Iris pigment epithelial cell (primary cell): ENCODE results near the gene CES1.
"Not testable (repeated sequence)": the region's sequence is repeated elsewhere in the genome, so short reads cannot be mapped to it uniquely, and the experiment has no call there.

Experiments used
- DNase-seq: peaks from one replicate; pipeline ENCODE4 v3.0.0-alpha.2; 2011; ENCODE audit warnings: low read depth

The CES1 gene

DNA sequence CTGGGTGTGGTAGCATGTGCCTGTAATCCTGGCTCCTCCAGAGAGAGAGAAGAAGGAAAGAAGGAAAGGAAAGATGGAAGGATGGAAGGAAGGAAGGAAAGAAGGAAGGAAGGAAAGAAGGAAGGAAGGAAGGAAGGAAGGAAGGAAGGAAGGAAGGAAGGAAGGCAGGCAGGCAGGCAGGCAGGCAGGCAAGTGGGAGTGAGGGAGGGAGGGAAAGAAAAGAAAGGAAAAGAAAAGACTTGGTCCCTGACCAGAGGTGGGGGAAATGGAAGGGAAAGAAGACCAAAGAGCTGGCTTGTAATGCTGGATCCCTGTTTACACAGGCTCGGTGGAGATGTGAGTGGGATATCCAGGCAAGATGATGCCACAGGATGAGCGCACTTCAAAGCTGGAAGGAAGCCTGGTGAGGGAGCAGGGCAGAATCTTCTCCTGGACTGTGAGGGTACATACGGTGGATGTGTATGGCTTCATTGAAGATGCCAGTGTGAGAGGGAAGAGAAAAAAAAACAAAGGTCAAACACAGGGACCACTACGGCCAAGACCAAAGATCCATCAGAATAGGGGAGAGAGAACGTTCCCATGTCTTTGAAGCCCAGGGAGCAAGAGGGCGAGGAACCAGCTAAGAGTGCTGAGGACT lies 2.1 kb downstream of the CES1 start:
- no peak for DNase-seq

DNA sequence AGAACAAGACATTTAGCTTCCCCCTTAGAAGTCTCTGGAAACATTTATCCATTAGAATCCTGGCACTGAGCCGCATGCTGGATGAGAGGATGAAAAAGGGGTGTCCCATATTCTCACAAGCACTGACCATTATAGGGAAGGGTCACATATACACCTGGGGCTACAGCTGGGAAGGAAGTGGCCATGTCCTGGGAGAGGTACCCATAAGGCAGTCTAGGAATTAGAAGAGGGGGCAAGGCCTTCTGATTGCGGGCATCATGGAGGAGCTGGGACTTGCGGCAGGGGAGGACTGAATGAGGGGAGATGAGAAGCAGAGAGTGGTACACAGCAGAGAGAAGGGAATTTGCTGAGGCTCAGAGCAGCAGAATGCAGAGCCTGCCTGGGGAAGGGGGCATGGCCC lies 3.7 kb downstream of the CES1 start:
- not testable (repeated sequence) for DNase-seq

GRCh38 chr16:55828680-55829079 lies 4.2 kb downstream of the CES1 start:
- DNase-seq = no peak

DNA sequence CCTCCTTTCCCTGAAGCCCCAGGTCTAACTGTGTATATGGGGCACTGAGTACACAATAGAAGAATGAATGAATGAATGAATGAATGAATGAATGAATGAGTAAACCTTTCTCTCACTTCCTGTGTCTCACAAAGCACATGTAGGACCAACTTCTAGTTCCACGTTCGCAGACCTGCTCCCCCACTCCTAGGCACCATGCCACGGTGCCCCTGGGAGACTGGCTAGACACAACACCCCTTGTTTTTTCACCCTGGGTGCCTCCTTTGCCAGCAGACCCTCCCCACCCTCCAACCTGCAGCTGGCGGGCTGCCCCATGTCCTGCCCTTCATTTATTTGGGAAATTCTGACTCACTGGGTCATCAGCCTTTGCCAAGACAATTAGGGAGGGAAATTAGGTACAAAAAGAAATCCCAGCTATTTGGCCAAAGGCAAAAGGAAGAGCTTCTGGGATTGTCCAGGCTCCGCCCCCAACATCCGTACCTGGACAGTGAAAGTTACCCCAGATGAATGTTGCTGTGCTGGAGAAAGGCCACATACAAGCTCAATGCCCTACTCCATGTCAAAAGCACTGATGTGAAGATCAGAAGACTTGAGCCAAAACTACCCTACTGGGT lies 7.7 kb downstream of the CES1 start:
- DNase-seq = no peak

- no peak for DNase-seq
Measured at GRCh38 chr16:55824473-55825000, 8.4 kb downstream of the CES1 start.

DNA sequence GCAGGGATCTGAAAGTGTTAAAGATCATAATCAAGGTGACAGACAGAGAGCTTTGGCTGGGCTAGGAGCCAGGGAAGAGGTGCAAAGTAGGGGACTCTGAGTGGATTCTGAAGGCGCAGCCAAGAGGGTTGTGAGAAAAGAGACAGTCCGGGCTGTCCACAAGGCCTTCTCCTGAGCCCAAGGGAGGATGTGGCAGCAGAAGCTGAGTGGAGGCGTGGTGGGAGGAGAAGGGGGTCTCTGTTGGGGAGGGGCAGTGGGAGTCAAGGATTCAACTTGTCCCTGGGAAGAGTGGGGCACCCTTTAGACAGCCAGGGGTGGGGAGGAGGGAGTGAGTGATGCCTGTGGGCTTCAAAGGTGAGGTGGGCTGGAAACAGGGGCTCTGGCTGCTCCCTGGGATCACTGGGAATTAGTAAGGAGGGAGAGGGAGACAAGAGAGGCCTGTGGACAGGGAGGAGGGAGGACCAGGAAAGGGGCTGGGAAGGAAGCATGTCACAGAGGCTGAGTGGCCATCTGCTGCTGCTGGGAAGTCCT lies 10.6 kb downstream of the CES1 start:
- no peak for DNase-seq

DNA sequence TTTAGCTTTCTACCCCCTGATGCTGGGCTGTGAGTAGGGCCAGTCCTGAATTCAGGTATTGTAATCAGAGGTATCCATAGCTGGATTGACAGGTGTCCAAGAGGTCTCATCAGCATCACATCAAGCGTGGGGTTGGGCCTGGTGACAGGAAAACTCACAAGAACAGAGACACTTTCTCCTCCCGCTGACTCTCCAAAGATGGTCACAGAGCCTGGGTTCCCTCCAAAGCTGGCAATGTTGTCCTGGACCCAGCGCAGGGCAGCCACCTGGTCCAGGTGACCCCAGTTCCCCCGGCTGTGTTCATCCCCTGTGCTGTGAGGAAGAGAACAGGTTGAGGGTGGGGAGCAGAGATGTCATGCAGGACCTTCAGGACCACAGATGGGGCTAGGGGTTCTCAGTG lies 11.7 kb downstream of the CES1 start:
- no peak for DNase-seq

DNA sequence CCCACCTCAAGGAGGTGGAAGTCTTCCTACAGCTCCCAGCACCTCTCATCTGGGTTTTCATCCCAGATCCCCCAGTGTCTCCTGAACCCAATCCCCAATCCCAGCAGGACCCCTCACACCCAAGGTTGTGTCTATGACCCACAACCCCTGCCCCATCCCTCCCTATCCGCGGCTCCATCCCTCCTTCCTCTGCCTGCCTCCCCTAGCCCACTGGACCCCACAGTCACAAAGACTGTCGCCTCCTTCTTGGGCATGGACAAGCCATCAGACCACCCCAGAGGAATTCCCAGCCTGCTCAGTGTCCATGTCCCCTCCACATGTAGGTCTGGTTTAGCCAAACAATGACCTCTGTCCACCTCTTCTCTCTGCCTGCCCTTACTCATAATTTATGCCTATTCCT lies 12.3 kb downstream of the CES1 start:
- no peak for DNase-seq

DNA sequence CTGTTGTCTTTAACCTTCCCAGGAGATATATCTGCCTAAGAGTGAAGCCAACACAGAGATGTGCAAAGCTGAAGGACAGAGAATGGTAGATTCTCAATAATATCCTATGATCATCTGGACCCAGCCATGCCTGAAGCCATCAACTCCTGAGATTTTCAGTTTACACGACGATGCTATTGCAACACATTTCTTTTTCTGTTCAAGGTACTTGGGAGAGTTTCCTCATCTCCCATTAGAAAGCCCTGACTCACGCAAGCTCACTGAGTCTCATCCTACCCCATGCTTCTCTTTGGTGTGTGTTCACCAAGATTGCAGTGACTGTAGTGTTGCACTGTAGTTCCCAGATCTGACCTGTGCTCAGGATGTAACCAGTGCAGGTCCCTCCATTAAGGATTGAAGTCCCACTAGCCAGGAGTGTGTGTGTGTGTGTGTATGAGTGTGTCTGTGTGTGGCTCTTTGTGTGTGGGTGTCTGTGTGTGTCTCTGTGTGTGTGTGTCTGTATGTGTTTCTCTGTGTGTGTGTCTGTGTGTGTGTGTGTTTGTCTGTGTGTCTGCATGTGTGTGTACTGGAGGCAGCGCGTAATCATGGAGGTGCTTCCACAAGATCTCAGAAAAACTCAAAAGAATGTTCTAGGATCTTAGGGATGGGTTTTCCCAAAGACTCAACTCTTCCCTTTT lies 15.5 kb downstream of the CES1 start:
- no peak for DNase-seq

- DNase-seq = not testable (repeated sequence)
Measured at GRCh38 chr16:55816222-55816621, 16.7 kb downstream of the CES1 start.

DNA sequence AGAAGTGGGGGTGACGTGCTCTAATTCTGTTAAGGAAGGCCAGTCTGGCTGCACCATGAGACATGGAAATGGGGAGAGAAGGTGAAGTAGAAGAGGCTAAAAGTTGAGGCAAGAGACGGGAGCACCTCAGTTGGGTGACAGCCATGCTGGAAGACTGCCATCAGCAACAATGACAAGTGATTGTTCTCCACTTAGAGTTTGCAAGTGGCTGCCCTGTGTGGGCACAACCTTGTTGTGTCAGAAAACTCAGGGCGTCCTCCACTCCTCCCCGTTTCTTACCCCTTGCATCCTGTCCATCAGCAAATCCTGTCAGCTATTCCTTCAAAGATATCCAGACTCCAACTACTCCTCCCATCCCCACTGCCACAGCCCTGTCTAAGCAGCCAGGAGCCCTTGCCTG lies 17.6 kb downstream of the CES1 start:
- DNase-seq = no peak

- DNase-seq = not testable (repeated sequence)
Measured at GRCh38 chr16:55814174-55814573, 18.7 kb downstream of the CES1 start.

- DNase-seq = not testable (repeated sequence)
Measured at GRCh38 chr16:55813730-55814129, 19.2 kb downstream of the CES1 start.

- DNase-seq = no peak
Measured at GRCh38 chr16:55812951-55813350, 19.9 kb downstream of the CES1 start.

DNA sequence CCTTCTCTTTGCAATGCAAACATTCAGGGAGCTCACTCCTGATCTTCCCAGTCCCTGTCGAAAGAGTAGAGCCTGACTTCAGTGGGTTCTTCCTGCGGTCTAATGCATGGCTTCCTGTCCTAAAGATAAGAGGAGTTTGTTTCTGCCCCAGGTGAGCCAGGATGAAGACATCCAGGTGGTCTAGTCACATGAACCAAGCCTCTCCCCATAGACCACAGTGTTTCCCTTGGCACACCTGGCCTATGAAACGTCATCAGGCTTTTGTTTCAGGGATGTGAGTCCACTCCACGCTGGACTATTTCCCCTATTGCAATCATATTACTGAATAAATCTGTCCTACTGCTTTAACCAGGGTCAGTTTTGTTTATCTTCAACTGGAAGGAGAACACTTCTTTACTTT lies 21.1 kb downstream of the CES1 start:
- DNase-seq = no peak

DNA sequence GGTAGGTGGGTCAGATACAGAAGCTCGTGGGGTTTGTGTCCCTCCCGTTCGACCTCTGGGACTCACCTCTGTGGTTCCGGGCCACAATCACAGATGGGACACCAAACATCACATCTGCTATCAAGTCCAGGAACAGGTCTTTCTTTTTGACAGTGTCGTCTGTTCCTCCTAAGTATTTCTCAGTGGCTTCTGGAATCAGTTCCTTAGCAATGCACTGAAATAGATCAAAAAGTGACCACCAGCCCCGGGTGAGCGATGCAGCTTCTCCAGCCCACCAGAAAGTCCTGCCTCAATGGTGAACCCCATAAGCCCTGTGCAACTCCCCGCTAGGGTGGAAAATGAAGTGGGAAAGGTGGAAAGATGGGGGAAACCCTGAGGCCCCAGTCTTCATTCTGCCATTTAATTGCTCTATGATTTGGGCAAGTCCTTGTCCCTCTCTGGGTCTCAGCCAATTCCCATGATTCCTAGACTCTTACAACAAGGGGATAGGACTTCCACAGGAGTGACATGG lies 22.4 kb downstream of the CES1 start:
- no peak for DNase-seq

DNA sequence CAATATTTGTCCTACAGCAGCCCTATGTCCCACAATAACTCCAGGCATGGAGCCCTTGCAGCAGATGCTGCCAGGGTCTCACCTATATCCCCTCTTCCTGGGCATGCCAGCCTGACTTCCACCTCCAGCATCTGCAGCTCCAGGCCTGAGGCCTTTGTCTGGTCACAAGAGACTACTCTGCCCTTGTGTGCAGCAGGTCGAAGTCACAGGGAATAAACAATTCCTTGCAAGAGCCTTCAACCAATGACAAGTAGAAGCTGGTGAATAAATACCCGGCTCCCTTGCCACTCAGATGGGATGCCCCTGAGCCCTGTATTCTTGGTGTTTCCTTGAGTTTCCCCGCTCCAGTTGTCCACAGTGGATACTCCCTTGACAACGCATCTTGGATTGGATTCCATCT lies 23.0 kb downstream of the CES1 start:
- no peak for DNase-seq

GRCh38 chr16:55809386-55809785 lies 23.5 kb downstream of the CES1 start:
- DNase-seq = no peak

DNA sequence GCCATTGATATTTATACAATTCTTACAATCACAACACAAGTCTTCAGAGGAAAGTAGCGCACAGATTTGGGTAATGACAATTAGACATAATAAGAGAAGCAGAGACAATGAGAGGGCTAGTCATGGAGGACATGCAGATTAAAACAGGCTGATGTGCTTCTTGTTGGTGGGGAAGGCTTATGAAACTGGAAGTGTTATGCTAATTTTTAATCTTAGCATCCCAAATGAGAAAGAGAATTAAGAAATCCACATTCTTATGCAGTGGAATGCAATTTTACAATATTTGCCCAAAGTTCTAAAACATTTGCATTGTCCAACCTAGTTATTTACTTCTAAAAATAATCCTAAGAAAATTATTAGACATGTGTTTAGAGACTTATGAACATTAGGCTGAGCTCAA lies 24.6 kb downstream of the CES1 start:
- DNase-seq = not testable (repeated sequence)

- DNase-seq = not testable (repeated sequence)
Measured at GRCh38 chr16:55805104-55805503, 27.8 kb downstream of the CES1 start.

DNA sequence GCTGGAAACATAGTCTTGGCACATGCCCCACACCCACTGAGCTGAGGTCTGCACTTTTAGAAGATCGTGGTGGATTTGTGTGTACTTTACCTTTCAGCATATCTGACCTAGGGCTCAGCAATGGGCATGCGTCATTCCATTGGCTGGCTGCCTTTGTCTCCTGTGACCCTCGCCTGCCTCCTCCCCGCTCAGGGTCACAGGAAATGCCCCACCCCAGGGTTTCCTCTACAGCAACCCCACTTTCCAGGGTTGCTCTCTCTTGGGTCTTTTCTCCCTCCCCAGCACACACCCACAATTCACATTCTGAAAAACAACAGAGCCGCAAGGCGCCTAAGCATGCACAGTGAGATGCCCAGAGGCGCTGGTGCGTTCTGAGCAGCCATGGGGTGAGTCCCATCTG lies 29.2 kb downstream of the CES1 start:
- not testable (repeated sequence) for DNase-seq

- not testable (repeated sequence) for DNase-seq
Measured at GRCh38 chr16:55792934-55793374, 39.9 kb downstream of the CES1 start.

GRCh38 chr16:55791512-55791911 lies 41.4 kb downstream of the CES1 start:
- DNase-seq = not testable (repeated sequence)
